IPS DF 4.7 (cell line): ENCODE measurements around the gene KCNH6.

Source experiments
- DNase-seq: peaks from one replicate; pipeline ENCODE4 v3.0.0-alpha.2; 2013; ENCODE audit warnings: low spot score; ENCODE audit errors: extremely low read depth

Gene KCNH6

GRCh38 chr17:63487014-63487339, 36.2 kb upstream of the KCNH6 start:
- no peak for DNase-seq

DNA sequence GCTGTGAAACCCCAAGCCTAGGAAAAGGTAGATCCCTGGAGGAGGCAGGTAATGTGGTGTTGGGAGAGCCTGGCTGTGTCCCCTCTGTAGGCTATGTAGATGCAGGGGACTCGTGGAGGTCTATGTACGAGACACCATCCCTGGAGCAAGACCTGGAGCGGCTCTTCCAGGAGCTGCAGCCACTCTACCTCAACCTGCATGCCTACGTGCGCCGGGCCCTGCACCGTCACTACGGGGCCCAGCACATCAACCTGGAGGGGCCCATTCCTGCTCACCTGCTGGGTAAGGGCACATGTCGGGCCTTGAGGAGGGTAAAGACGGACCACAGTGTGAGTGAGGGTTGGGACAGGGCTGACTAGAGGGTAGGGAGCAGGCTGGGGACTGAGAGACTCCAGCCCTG, 34.3 kb upstream of the KCNH6 start:
- DNase-seq, result no peak

DNA sequence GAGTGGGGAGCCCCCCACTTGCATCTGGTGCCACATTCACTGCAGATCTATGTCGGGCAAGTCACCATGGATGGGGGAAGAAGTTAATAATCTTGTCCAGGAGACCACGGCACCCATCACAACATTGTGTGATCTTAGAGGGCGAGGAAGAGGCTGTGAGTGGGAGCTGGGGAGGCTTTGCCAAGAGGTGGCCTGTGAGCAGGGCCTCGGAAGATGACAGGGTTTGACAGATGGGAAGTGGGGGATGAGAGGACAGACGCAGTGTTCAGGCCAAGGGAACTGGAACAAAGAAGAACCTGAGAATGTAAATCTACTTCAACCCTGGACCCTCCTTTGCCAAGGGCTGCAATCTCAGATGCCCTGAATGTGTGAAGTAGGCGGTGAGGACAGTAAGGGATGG, 33.9 kb upstream of the KCNH6 start:
- DNase-seq, result no peak

GRCh38 chr17:63490329-63490728, 32.8 kb upstream of the KCNH6 start:
- DNase-seq, result no peak

GRCh38 chr17:63490858-63491400, 32.2 kb upstream of the KCNH6 start:
- no peak for DNase-seq

DNA sequence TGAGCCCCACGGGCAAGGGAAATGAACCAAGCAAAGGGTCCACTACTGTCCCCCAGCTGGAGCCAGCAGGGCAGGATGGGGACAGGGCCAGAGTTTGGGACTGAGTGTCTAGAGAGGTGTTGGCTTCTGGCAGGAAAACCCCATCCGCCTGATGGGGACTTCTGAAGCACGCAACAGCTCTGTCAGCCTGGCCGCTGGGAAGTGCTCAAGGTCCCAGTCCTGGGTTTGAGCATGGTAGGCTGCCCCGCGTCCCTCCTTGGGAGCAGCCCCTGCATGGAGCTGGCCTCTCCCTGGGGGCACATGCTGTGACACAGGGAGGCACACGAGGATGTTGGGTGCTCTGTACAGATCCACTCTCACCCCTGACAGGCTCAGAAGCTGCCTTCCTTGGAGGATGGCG, 31.7 kb upstream of the KCNH6 start:
- no peak for DNase-seq

- DNase-seq, result no peak
Measured at GRCh38 chr17:63491977-63492618, 31.1 kb upstream of the KCNH6 start.

DNA sequence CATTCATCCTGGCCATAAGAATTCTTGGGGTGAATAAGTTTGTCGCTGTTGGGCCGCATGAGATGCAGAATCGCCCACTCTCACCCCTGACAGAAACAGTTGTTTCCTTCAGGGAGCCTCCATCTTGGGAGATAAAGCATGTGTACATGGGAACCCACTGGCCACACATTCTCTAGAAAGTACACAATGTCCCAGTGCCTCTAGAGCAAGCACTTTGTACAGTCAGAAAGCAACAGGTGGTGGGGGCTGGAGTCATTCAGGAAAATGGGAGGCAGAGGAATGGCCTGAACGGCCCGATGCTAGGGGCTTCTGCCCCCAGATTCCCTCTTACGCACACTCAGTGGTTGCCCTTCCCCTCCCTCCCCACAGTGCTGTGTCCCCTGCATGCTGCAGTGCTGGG, 30.2 kb upstream of the KCNH6 start:
- no peak for DNase-seq

DNA sequence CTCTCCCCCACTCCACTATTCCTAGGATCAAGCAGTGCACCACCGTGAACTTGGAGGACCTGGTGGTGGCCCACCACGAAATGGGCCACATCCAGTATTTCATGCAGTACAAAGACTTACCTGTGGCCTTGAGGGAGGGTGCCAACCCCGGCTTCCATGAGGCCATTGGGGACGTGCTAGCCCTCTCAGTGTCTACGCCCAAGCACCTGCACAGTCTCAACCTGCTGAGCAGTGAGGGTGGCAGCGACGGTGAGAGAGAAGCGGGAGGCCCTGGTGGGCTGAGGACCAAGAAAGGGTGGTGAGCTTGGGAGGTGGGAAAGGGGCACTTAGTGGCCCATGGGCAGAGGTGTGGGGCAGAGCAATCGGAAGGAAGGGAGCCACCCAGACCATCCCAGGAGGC, 29.7 kb upstream of the KCNH6 start:
- no peak for DNase-seq

GRCh38 chr17:63494300-63494928, 28.7 kb upstream of the KCNH6 start:
- no peak for DNase-seq

- no peak for DNase-seq
Measured at GRCh38 chr17:63495491-63495890, 27.7 kb upstream of the KCNH6 start.

DNA sequence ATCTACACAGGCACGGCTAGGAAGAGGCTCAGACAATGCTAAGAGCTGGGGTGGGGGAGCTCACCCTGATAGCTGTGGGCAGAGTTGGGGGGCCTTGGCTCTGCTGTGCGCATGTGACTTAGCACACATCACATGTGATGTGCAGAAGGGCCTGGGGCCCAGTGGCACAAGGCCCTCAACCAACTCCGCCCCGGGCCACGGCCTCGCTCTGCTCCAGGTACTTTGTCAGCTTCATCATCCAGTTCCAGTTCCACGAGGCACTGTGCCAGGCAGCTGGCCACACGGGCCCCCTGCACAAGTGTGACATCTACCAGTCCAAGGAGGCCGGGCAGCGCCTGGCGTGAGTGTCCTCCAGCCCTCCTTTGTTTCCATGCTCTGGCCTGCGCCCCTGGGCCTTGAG, 27.0 kb upstream of the KCNH6 start:
- DNase-seq, result no peak

DNA sequence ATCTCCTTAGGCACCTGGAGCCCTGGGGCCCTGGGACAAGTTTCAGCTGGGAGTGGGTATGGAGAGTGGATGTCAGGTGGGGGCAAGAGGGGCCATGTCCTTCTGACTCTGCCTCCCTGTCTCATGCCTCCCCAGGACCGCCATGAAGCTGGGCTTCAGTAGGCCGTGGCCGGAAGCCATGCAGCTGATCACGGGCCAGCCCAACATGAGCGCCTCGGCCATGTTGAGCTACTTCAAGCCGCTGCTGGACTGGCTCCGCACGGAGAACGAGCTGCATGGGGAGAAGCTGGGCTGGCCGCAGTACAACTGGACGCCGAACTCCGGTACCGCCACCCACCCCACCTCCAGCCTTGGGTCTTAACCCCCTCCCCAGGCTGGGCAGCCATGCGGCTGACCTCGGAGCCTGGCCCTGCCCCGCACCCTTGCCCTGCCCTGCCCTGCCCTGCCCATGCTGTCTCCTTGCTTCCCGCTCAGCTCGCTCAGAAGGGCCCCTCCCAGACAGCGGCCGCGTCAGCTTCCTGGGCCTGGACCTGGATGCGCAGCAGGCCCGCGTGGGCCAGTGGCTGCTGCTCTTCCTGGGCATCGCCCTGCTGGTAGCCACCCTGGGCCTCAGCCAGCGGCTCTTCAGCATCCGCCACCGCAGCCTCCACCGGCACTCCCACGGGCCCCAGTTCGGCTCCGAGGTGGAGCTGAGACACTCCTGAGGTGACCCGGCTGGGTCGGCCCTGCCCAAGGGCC, 26.3 kb upstream of the KCNH6 start:
- no peak for DNase-seq

DNA sequence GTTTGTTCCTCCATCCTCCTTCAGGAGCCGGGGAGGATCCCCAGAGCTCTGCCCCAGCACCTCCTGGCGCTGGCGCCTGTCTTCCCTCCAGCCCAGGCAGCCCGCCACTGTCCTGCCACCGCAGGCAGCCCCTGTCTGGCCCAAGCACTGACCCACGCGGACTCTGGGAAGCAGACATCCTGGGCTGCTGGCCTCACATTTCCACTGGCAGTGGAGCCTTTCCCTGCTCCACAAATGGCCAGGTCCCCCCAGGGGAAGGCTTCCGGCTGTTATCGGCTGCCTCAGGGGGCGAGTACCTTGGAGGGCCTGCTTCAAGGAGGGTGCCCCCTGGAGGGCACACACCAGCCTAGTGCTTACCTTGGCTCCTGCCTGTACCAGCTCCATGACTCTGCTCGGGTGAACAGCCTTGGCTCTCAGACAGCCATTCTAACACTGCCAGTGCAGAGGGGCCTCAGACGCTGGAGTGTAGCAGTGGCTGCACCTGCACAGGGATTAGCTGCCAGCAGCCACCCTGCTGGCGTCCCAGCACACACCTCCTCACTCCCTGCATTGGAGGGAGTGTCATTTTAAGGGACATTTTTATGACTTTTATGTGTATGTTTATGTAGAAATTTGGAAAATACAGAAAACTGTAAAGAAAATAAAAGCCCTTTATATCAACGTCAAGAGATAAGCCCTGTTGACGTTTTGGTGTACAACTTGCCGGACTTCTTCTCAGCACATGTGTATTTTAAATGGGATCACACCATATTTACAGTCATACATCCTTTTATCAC, 25.3 kb upstream of the KCNH6 start:
- no peak for DNase-seq

DNA sequence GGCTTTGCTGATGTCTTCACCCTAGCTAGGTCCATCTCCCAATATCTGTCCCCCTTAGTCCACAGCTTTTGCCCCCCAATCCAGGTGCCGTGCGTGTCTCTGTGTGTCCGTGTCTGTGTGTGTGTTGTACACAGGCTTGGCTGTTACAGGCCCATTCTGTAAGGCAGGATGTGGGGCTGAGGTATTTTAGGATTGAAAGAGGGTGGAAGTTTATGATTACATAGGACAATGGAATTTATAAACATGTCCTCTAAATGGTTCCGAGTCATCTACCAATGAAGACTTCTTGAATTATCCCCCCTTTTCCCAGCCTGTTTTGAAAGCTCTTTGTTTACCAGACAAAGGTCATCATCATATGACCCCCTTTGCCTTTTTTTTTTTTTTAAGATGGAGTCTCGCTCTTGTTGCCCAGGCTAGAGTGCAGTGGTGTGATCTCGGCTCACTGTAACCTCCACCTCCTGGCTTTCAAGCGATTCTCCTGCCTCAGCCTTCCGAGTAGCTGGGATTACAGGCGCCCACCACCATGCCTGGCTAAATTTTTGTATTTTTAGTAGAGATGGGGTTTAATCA, 24.4 kb upstream of the KCNH6 start:
- no peak for DNase-seq

- no peak for DNase-seq
Measured at GRCh38 chr17:63500543-63501390, 22.4 kb upstream of the KCNH6 start.

DNA sequence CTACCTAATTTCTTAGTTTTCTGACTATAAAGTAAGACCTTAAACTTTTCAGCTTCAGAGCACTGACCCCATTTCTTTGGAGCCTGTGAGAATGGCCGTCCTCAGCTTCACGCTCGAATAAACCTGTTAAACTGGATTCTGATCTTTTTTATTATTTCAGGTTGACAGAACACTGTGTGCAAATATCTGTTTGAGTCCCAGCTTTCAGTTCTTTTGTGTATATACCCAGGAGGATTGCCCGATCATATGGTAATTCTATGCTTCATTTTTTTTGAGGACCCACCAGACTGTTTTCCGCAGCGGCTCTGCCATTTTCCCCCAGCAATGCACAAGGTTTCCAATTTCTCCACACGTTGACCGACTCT, 19.8 kb upstream of the KCNH6 start:
- no peak for DNase-seq

DNA sequence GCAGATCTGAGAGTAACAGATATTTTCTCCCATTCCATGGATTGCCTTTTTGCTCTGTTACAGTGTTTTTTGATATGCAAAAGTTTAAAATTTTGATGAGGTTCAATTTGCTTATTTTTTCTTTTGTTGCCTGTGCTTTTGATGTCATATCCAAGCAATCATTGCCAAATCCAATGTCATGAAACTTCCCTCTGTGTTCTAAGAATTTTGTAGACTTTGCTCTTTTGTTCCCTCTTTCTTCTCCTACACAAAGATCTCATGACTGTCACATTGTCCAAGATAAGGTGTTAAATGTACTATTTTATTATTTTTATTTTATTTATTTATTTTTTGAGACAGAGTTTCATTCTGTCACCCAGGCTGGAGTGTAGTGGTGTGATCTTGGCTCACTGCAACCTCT, 18.9 kb upstream of the KCNH6 start:
- no peak for DNase-seq

- no peak for DNase-seq
Measured at GRCh38 chr17:63505341-63505740, 17.8 kb upstream of the KCNH6 start.

GRCh38 chr17:63506627-63507026, 16.5 kb upstream of the KCNH6 start:
- no peak for DNase-seq

GRCh38 chr17:63511331-63511730, 11.8 kb upstream of the KCNH6 start:
- DNase-seq, result no peak
